OCI-LY7 (cell line): ENCODE results near the gene STYXL1.

Source experiments
- CTCF ChIP-seq: fragments of 200-600 bp; sonication (generic); conservative IDR thresholded peaks from 2 replicates; pipeline ENCODE4 v1.5.1; 2014; ENCODE audit warnings: mild to moderate bottlenecking, antibody characterized with exemption, low read length, moderate library complexity, mixed read lengths
- EZH2phosphoT487 ChIP-seq: fragments of 200-600 bp; sonication (generic); IDR thresholded peaks from 2 replicates; pipeline ENCODE4 v1.6.1; 2018; ENCODE audit warnings: low read depth, borderline replicate concordance, mild to moderate bottlenecking, mixed run types, antibody characterized with exemption, low read length, moderate library complexity, mixed read lengths

GRCh38 chr7:75991531-75992082, 56.2 kb downstream of the STYXL1 start:
- TF ChIP-seq CTCF = no peak
- TF ChIP-seq EZH2phosphoT487 = no peak
